ENCODE data around the gene STK17B.
A peak's percentile ranks its signal among the peaks of the same experiment; 100 is the strongest.

Gene STK17B

GRCh38 chr2:196181484-196181883, 10.1 kb upstream of the STK17B start (continued):
- TF ChIP-seq GLI2 (tag by site-specific recombination; IDR thresholded peaks at IDR 0.05; ENCODE audit: borderline replicate concordance, low read depth): no peak
- TF ChIP-seq ZNF843 (tag by site-specific recombination; IDR thresholded peaks at IDR 0.05): 0 out of 2 replicates have a peak, but pooled peaks have one; percentile 22
- no peak for TF ChIP-seq ZNF555 (tag by site-specific recombination; conservative IDR thresholded peaks at IDR 0.05)
- TF ChIP-seq YY1 (tag by site-specific recombination; IDR thresholded peaks at IDR 0.05): no peak
- 0 out of 2 replicates have a peak, but pooled peaks have one; percentile 25 for TF ChIP-seq ZEB2 (tag by site-specific recombination; IDR thresholded peaks at IDR 0.05)
- TF ChIP-seq PRDM6 (tag by site-specific recombination; IDR thresholded peaks at IDR 0.05): peak; percentile 76
- TF ChIP-seq ZNF580 (tag by site-specific recombination; IDR thresholded peaks at IDR 0.05): no peak
- peak; percentile 18 for TF ChIP-seq SETDB1 (IDR thresholded peaks at IDR 0.05; ENCODE audit: insufficient read length, low read length)
- TF ChIP-seq ELK4 (IDR thresholded peaks at IDR 0.05; ENCODE audit: borderline replicate concordance, low read depth, low read length): no peak

- Histone ChIP-seq H3K4me1 (ENCODE audit: control insufficient read depth, insufficient read depth, low read length) (0 out of 2 replicates have a peak, but pooled peaks cover 3% of the 10 kb centered on the region), H3K4me3 (ENCODE audit: low read depth, low read length) (no peak overlapping the region), H3K36me3 (ENCODE audit: control insufficient read depth in 2 of 2, insufficient read depth in 1 of 2, low read length in 2 of 2) (no peaks in the 10 kb centered on the region), H3K27ac (ENCODE audit: extremely low read depth, low read depth, low read length) (no peak overlapping the region), H3K9me3 (ENCODE audit: control insufficient read depth, insufficient read depth, low read depth, low read length) (no peaks in the 10 kb centered on the region)
- POLR2A ChIA-PET: no interaction called here
- CTCF ChIA-PET: interaction anchor here (1.4 kb wide), 1 partner anchor 161 kb away, joined by 4 read pairs; no protein-coding TSS in a partner anchor
- TF ChIP-seq OSR2 (tag by site-specific recombination; IDR thresholded peaks at IDR 0.05) (peak; percentile 70), SCRT1 (tag by site-specific recombination; IDR thresholded peaks at IDR 0.05; ENCODE audit: borderline replicate concordance) (0 out of 2 replicates have a peak, but pooled peaks have one; percentile 31), ZNF404 (tag by site-specific recombination; IDR thresholded peaks at IDR 0.05) (no peak)
Observed at GRCh38 chr2:196177124-196177523, 5.7 kb upstream of the STK17B start.

- CTCF ChIA-PET: interaction anchor here (0.6 kb wide), 1 partner anchor 22 kb away, joined by 4 read pairs; no protein-coding TSS in a partner anchor
- Histone ChIP-seq H3K9me3 (ENCODE audit: control insufficient read depth, insufficient read depth, low read depth, low read length) (no peaks in the 10 kb centered on the region), H3K27ac (ENCODE audit: extremely low read depth, low read depth, low read length) (no peak overlapping the region), H3K4me1 (ENCODE audit: control insufficient read depth, insufficient read depth, low read length) (no peaks in the 10 kb centered on the region), H3K36me3 (ENCODE audit: control insufficient read depth in 2 of 2, insufficient read depth in 1 of 2, low read length in 2 of 2) (no peaks in the 10 kb centered on the region), H3K4me3 (ENCODE audit: low read depth, low read length) (no peak overlapping the region)
- POLR2A ChIA-PET: no interaction called here
- TF ChIP-seq ZSCAN4 (tag by site-specific recombination; IDR thresholded peaks at IDR 0.05) (no peak), ZNF19 (tag by site-specific recombination; IDR thresholded peaks at IDR 0.05; ENCODE audit: low read depth) (no peak), ZNF175 (tag by site-specific recombination; IDR thresholded peaks at IDR 0.05) (no peak), PRDM6 (tag by site-specific recombination; IDR thresholded peaks at IDR 0.05) (no peak), SETDB1 (IDR thresholded peaks at IDR 0.05; ENCODE audit: insufficient read length, low read length) (no peak), RBAK (tag by site-specific recombination; IDR thresholded peaks at IDR 0.05) (no peak), ZNF2 (tag by site-specific recombination; IDR thresholded peaks at IDR 0.05) (no peak), HOXD13 (CRISPR knock-in tag; IDR thresholded peaks at IDR 0.05; ENCODE audit: borderline replicate concordance) (no peak), BCL11A (tag by site-specific recombination; IDR thresholded peaks at IDR 0.05; ENCODE audit: low read depth) (no peak)
Observed at GRCh38 chr2:196176142-196176738, 4.9 kb upstream of the STK17B start.
